ENCODE measurements around the gene TRMT10B.
"Not testable (repeated sequence)": the region's sequence is repeated elsewhere in the genome, so short reads cannot be mapped to it uniquely, and the experiment has no call there.

TRMT10B gene

GRCh38 chr9:37758747-37759146 lies 5.1 kb downstream of the TRMT10B start:
- no peak for TF ChIP-seq CTCF (IDR thresholded peaks at IDR 0.05; ENCODE audit: control extremely low read depth, extremely low read depth, low read depth, missing control alignments)
- CTCF ChIA-PET, result interaction anchor here (1.7 kb wide), 1 partner anchor 11 kb away, joined by 6 read pairs; no protein-coding TSS in a partner anchor
- POLR2A ChIA-PET, result no interaction called here
- no peak for DNase-seq (ENCODE audit: extremely low spot score)

DNA sequence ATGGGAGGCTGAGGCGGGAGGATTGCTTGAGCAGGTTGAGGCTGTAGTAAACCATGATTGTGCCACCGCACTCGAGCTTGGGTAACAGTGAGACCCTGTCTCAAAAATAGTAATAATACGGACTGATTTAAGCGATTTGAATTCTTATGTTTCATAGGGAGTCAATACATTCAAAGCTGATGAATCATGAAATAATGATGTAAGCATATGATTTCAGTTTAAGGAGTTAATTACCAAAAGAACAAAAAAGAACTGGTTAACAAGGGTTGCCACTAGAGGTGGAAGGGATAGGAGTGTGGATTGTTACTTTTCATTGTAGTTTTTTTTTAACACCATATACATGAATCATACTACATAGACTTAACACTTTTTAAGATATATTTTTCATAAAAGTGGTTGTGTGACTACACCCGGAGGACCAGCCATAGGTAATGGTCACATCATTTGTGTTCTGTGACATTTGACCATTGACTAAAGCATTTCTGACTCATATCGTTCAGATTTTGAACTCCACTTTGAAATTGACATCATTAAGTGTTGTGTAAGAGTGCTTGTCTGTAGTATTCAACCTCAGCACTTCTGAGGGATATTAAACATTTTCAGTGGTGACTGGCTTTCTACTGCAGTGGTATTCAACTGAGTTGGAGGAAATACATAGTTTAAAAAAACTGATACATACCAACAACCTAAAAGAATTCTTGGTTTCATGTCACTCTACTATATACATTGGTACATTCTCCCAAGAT lies 7.0 kb downstream of the TRMT10B start:
- TF ChIP-seq CTCF (IDR thresholded peaks at IDR 0.05; ENCODE audit: control extremely low read depth, extremely low read depth, low read depth, missing control alignments), result no peak
- DNase-seq (ENCODE audit: extremely low spot score), result no peak
- CTCF ChIA-PET, result interaction anchor here (1.2 to 1.7 kb wide), 3 partner anchors 12 to 24 kb away, joined by 3 to 6 read pairs (median 3); partner anchors contain the start of gene EXOSC3
- POLR2A ChIA-PET, result no interaction called here

- ChIA-PET CTCF (interaction anchor here (1.4 kb wide), 1 partner anchor 23 kb away, joined by 3 read pairs; the partner anchor contains the start of gene EXOSC3), POLR2A (no interaction called here)
- TF ChIP-seq CTCF (IDR thresholded peaks at IDR 0.05; ENCODE audit: control extremely low read depth, extremely low read depth, low read depth, missing control alignments), result no peak
- no peak for DNase-seq (ENCODE audit: extremely low spot score)
Measured at GRCh38 chr9:37761511-37761910, 7.9 kb downstream of the TRMT10B start.

DNA sequence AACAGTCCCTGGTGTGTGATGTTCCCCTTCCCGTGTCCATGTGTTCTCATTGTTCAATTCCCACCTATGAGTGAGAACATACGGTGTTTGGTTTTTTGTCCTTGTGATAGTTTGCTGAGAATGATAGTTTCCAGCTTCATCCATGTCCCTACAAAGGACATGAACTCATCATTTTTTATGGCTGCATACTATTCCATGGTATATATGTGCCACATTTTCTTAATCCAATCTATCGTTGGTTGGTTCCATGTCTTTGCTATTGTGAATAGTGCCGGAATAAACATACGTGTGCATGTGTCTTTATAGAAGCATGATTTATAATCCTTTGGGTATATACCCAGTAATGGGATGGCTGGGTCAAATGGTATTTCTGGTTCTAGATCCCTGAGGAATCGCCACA lies 11.7 kb downstream of the TRMT10B start:
- CTCF ChIA-PET; POLR2A ChIA-PET; DNase-seq (ENCODE audit: extremely low spot score): not testable (repeated sequence)

GRCh38 chr9:37769306-37769705 lies 15.7 kb downstream of the TRMT10B start:
- ChIA-PET POLR2A (interaction anchor here (0.7 to 1.3 kb wide), 2 partner anchors 16 to 32 kb away, joined by 3 to 5 read pairs; partner anchors contain the start of gene EXOSC3), CTCF (interaction anchor here (1.9 kb wide), 1 partner anchor 21 kb away, joined by 4 read pairs; no protein-coding TSS in a partner anchor)
- no peak for DNase-seq (ENCODE audit: extremely low spot score)
- no peak for TF ChIP-seq CTCF (IDR thresholded peaks at IDR 0.05; ENCODE audit: control extremely low read depth, extremely low read depth, low read depth, missing control alignments)

DNA sequence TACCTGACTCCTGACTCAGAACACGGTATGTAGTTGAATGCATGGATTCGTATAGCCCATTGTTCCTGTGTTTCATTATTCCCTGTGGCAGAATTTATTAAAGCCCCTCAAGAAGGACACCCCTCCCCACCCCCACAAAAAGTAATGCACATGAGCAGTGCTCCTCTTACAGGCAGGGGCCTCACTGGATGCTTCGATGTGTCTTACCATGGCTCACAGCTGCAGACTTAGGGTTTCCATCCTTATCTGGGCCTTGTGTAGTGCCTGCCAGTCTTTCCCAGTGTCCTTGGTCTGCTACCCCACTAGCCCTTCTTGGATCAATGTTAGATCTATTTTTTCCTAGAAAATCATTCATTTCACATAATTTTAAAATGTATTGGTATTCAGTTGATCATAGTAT lies 16.4 kb downstream of the TRMT10B start:
- no peak for DNase-seq (ENCODE audit: extremely low spot score)
- TF ChIP-seq CTCF (IDR thresholded peaks at IDR 0.05; ENCODE audit: control extremely low read depth, extremely low read depth, low read depth, missing control alignments), result no peak
- ChIA-PET CTCF (interaction anchor here (1.9 kb wide), 1 partner anchor 20 kb away, joined by 4 read pairs; no protein-coding TSS in a partner anchor), POLR2A (interaction anchor here (0.7 kb wide), 1 partner anchor 31 kb away, joined by 5 read pairs; no protein-coding TSS in a partner anchor)

All from GM10248 (cell line).